ENCODE data around the gene ASB15.
A peak's percentile ranks its signal among the peaks of the same experiment; 100 is the strongest.

ASB15 gene

GRCh38 chr7:123558289-123558874 is 43.2 kb upstream of the ASB15 start:
- H3K4me3 ChIP-seq (ENCODE audit: low read length) = peak overlapping the region; percentile 94
- DNase-seq (ENCODE audit: low read depth) = no peak
- TF ChIP-seq, protein P1, sequence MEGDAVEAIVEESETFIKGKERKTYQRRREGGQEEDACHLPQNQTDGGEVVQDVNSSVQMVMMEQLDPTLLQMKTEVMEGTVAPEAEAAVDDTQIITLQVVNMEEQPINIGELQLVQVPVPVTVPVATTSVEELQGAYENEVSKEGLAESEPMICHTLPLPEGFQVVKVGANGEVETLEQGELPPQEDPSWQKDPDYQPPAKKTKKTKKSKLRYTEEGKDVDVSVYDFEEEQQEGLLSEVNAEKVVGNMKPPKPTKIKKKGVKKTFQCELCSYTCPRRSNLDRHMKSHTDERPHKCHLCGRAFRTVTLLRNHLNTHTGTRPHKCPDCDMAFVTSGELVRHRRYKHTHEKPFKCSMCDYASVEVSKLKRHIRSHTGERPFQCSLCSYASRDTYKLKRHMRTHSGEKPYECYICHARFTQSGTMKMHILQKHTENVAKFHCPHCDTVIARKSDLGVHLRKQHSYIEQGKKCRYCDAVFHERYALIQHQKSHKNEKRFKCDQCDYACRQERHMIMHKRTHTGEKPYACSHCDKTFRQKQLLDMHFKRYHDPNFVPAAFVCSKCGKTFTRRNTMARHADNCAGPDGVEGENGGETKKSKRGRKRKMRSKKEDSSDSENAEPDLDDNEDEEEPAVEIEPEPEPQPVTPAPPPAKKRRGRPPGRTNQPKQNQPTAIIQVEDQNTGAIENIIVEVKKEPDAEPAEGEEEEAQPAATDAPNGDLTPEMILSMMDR (IDR thresholded peaks at IDR 0.05; ENCODE audit: insufficient read depth, low read depth, low read length, missing control alignments) = no peak

DNA sequence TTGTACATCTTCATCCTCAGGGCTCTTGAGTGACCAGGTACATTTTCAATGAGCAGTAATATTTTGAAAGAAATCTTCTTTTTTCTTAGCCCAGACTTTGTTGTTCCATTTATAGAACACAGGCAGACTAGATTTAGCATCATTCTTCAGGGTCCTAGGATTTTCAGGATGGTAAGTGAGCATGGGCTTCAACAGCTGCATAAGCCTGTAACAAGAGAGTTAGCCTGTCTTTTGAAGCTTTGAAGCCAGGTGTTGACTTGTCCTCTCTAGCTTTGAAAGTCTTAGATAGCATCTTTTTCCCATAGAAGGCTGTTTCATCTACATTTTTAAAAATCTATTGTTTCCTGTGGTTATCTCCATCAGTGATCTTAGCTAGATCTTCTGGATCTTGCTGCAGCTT is 39.5 kb upstream of the ASB15 start:
- DNase-seq (ENCODE audit: low read depth) = no peak
- no peak overlapping the region for H3K4me3 ChIP-seq (ENCODE audit: low read length)
- TF ChIP-seq, protein P1 (IDR thresholded peaks at IDR 0.05; ENCODE audit: insufficient read depth, low read depth, low read length, missing control alignments) = no peak

DNA sequence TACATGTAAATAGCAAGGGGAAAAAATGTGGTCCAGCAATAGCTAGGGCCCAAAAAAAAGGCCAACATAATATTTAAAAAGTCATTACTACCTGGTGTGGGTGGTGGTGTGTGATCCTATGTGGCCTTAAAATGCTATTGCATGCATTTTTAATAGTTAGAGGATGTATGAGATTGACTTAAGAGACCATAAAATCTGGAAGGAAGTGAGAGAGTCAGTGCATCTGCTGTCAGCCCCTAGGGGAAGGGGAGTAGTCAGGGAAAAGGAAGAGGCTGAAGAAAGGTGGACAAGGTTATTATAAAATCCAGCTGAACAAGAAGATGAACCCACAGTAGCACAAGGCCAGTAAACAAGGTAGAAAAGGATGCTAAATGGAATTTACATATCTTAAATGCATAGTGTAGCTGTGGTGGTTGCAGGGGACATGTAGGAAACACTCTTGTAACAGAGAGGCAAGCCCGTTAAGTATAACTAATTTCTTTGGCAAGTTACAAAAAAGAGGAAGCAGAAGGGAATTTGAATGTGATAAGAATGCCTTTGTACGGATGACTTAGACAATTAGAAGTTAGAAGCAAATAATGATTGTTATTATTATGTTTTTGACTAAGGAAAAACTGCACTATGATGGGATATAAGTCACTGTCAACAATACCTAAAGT is 32.1 kb upstream of the ASB15 start:
- TF ChIP-seq, protein P1 (IDR thresholded peaks at IDR 0.05; ENCODE audit: insufficient read depth, low read depth, low read length, missing control alignments) = no peak
- H3K4me3 ChIP-seq (ENCODE audit: low read length) = no peak overlapping the region
- DNase-seq (ENCODE audit: low read depth) = no peak

DNA sequence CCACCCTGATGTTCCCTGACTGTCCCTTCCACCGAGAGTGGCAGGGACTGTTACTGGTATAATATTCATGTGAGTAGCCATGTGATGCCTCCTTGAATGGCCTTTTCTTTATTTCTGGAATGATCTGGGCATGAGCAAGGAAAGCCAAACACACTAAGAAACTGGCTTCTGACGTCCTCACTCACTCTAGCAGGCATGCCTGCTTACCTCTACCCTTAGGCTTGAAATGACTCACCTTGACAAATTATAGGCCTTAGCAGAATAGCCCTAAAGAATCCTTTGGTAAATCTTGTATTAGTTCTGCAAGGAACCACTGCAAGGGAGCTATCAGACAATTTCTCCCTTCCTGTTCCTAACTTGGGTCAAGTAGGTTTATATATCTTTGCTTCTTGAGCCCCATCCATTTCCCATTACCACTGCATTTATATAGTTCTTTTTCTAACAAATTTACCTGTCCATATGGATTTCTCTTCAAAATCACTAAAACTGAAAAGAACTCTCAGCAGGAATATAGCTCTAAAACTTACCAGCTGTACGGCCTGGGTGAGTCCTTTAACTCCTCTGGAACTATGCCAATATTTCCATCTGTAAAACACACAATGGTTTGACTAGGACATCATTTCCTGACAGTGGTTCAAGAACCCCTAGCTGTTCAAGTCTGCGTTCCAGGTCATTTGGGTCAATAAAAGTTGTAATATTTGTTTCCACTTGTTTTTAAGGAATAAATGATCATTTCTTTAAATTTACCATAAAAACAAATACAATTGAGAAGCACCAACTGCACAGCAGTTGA is 31.0 kb upstream of the ASB15 start:
- peak; percentile 89 for DNase-seq (ENCODE audit: low read depth)
- H3K4me3 ChIP-seq (ENCODE audit: low read length) = no peak overlapping the region
- TF ChIP-seq, protein P1 (IDR thresholded peaks at IDR 0.05; ENCODE audit: insufficient read depth, low read depth, low read length, missing control alignments) = no peak

DNA sequence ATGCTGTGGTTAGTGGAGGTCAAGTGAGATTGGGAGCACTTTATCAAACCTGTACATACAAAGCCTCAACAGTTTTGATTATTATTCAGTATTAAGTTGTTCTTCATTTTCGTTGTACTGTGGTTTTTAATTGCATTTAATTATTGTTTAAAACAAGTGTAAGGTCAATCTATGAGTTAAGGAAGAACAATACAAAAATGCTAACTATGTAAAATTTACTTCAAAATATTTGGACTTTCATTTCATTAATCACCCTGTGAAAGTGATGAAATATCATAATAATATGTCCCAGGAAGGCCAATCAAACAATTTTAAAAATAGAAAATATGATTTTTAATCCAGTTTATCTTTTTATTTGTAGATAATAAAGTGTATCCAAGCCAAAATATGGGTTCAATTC is 30.4 kb upstream of the ASB15 start:
- TF ChIP-seq, protein P1 (IDR thresholded peaks at IDR 0.05; ENCODE audit: insufficient read depth, low read depth, low read length, missing control alignments) = no peak
- H3K4me3 ChIP-seq (ENCODE audit: low read length) = no peak overlapping the region
- no peak for DNase-seq (ENCODE audit: low read depth)

DNA sequence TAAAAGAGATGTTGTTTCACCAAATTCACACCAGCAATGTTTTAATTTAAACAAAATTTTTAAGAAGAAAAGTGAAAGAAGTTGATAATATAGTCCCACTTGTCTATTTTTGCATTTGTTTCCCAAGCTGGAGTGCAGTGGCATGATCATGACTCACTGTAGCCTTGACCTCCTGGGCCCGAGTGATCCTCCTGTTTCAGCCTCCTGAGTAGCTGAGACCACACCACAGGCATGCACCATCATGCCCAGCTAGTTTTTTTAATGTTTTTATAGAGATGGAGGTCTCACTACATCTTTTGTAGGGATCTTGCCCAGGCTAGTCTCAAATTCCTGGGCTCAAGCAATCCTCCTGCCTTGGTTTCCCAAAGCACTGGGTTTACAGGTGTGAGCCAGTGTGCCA is 29.9 kb upstream of the ASB15 start:
- peak; percentile 51 for DNase-seq (ENCODE audit: low read depth)
- TF ChIP-seq, protein P1 (IDR thresholded peaks at IDR 0.05; ENCODE audit: insufficient read depth, low read depth, low read length, missing control alignments) = no peak
- H3K4me3 ChIP-seq (ENCODE audit: low read length) = no peak overlapping the region

All from epithelial cell of esophagus (primary cell).